Neural cell (in vitro differentiated cells): ENCODE measurements around the gene WFIKKN1. TPM values are rescaled to one million over a fixed set of nuclear protein-coding genes. Genes with fewer than 3 reads are reported as not detected.
A peak's percentile ranks its signal among the peaks of the same experiment; 100 is the strongest.

Experiments used
- H2AFZ ChIP-seq: fragments of 200-600, 300-800 bp; sonication (generic), shearing (Covaris generic); 2 replicates; pipeline ENCODE4 v1.6.0; 2014; ENCODE audit warnings: low read depth, mild to moderate bottlenecking, antibody characterized with exemption, low read length, moderate library complexity
- H3F3A ChIP-seq: fragments of 200-600 bp; shearing (Covaris generic); 2 replicates; pipeline ENCODE4 v1.6.1; 2016; ENCODE audit warnings: mild to moderate bottlenecking, moderate library complexity, mixed read lengths, antibody characterized with exemption, low read length; ENCODE audit not compliant: insufficient read depth, poor library complexity, severe bottlenecking
- H3K27ac ChIP-seq: fragments of 200-600, 300-800 bp; sonication (generic), shearing (Covaris generic); 2 replicates; pipeline ENCODE4 v1.5.1; 2014; ENCODE audit warnings: mild to moderate bottlenecking, low read length, moderate library complexity
- H3K27me3 ChIP-seq: fragments of 300-800, 200-600 bp; sonication (generic), shearing (Covaris generic); 2 replicates; pipeline ENCODE4 v1.6.0; 2014; ENCODE audit warnings: mild to moderate bottlenecking, low read depth, low read length, moderate library complexity; ENCODE audit not compliant: insufficient read depth
- H3K36me3 ChIP-seq: fragments of 300-800, 200-600 bp; sonication (generic), shearing (Covaris generic); 2 replicates; pipeline ENCODE4 v1.5.1; 2014; ENCODE audit warnings: mild to moderate bottlenecking, antibody characterized with exemption, low read length, moderate library complexity; ENCODE audit not compliant: insufficient read depth
- H3K4me2 ChIP-seq: fragments of 300-800, 200-600 bp; sonication (generic), shearing (Covaris generic); 2 replicates; pipeline ENCODE4 v1.6.0; 2014; ENCODE audit warnings: mild to moderate bottlenecking, low read length
- H3K4me3 ChIP-seq: fragments of 300-800, 200-600 bp; sonication (generic), shearing (Covaris generic); 2 replicates; pipeline ENCODE4 v1.5.1; 2014; ENCODE audit warnings: mild to moderate bottlenecking, low read length, moderate library complexity
- H3K79me2 ChIP-seq: fragments of 200-600 bp; shearing (Covaris generic); replicated peaks from 2 replicates; pipeline ENCODE4 v1.6.0; 2014; ENCODE audit warnings: mild to moderate bottlenecking, low read length, moderate library complexity; ENCODE audit not compliant: insufficient read depth
- H3K9ac ChIP-seq: fragments of 300-800, 200-600 bp; sonication (generic), shearing (Covaris generic); 2 replicates; pipeline ENCODE4 v1.6.1; 2016; ENCODE audit warnings: mild to moderate bottlenecking, low read length, mixed read lengths
- H3K9me2 ChIP-seq: fragments of 200-600 bp; shearing (Covaris generic); 2 replicates; pipeline ENCODE4 v1.6.1; 2016; ENCODE audit warnings: mild to moderate bottlenecking, low read length, mixed read lengths; ENCODE audit not compliant: insufficient read depth
- H3K9me3 ChIP-seq: fragments of 200-600, 300-800 bp; sonication (generic), shearing (Covaris generic); 2 replicates; pipeline ENCODE4 v1.6.1; 2016; ENCODE audit warnings: mild to moderate bottlenecking, mixed run types, low read length, moderate library complexity, mixed read lengths
- H4K20me1 ChIP-seq: fragments of 200-600 bp; shearing (Covaris generic); 2 replicates; pipeline ENCODE4 v1.6.1; 2016; ENCODE audit warnings: mild to moderate bottlenecking, mixed run types; ENCODE audit not compliant: insufficient read depth
- CTCF ChIP-seq: fragments of 450-650 bp; IDR thresholded peaks from 2 replicates; pipeline ENCODE4 v1.5.1; 2014; ENCODE audit warnings: antibody characterized with exemption, mild to moderate bottlenecking, moderate library complexity; ENCODE audit not compliant: poor library complexity, severe bottlenecking
- EP300 ChIP-seq: fragments of 450-650 bp; conservative IDR thresholded peaks from 2 replicates; pipeline ENCODE4 v1.6.1; 2014; ENCODE audit warnings: antibody characterized with exemption, mild to moderate bottlenecking, moderate library complexity; ENCODE audit not compliant: poor library complexity, severe bottlenecking
- EZH2 ChIP-seq: fragments of 200-600, 300-800 bp; shearing (Covaris generic), sonication (generic); IDR thresholded peaks from 2 replicates; pipeline ENCODE4 v1.6.1; 2014; ENCODE audit warnings: antibody characterized with exemption, low read length, borderline replicate concordance, mild to moderate bottlenecking; ENCODE audit not compliant: insufficient read depth, poor library complexity, severe bottlenecking
- MXI1 ChIP-seq: fragments of 450-650 bp; conservative IDR thresholded peaks from 2 replicates; pipeline ENCODE4 v1.6.1; 2014; ENCODE audit warnings: antibody characterized with exemption, mild to moderate bottlenecking; ENCODE audit not compliant: poor library complexity, severe bottlenecking
- POLR2AphosphoS5 ChIP-seq: IDR thresholded peaks from 2 replicates; pipeline ENCODE4 v1.6.1; 2012
- RAD21 ChIP-seq: fragments of 450-650 bp; conservative IDR thresholded peaks from 2 replicates; pipeline ENCODE4 v1.6.1; 2014; ENCODE audit warnings: antibody characterized with exemption, mild to moderate bottlenecking, moderate library complexity
- REST ChIP-seq: IDR thresholded peaks from 2 replicates; pipeline ENCODE4 v1.6.1; 2012; ENCODE audit warnings: borderline replicate concordance
- SMC3 ChIP-seq: fragments of 450-650 bp; conservative IDR thresholded peaks from 2 replicates; pipeline ENCODE4 v1.6.1; 2014; ENCODE audit warnings: antibody characterized with exemption, mild to moderate bottlenecking, moderate library complexity; ENCODE audit not compliant: poor library complexity
- TAF1 ChIP-seq: IDR thresholded peaks from 2 replicates; pipeline ENCODE4 v1.6.1; 2012; ENCODE audit warnings: low read depth
- polyA plus RNA-seq: library from polyadenylated mRNA; depleted of rRNA; stranded (reverse); fragments of >200 nt; gene quantifications from 2 replicates; pipeline ENCODE4 v1.2.3, GENCODE V29; 2014

Gene WFIKKN1
- polyA plus RNA-seq, 1 donor from 2014 or later: 0.43 TPM

- H3K79me2 ChIP-seq: peaks cover 20% of the 10 kb centered on the region
- H3K27me3 ChIP-seq: no peaks in the 10 kb centered on the region
- H3K4me2 ChIP-seq: no peak overlapping the region
- no peak overlapping the region for H3K27ac ChIP-seq
- H2AFZ ChIP-seq: no peak overlapping the region
- H3F3A ChIP-seq: no peaks in the 10 kb centered on the region
- H3K9ac ChIP-seq: no peak overlapping the region
- H3K9me2 ChIP-seq: no peaks in the 10 kb centered on the region
- TF ChIP-seq EP300 (no peak), REST (no peak), POLR2AphosphoS5 (no peak), TAF1 (no peak), EZH2 (no peak), MXI1 (no peak), SMC3 (no peak), CTCF (no peak), RAD21 (no peak)
- H3K36me3 ChIP-seq: no peaks in the 10 kb centered on the region
- peak overlapping the region; percentile 71 for H3K4me3 ChIP-seq
- H3K9me3 ChIP-seq: no peaks in the 10 kb centered on the region
- H4K20me1 ChIP-seq: peaks cover 6% of the 10 kb centered on the region
These were observed 52.0 kb downstream of the WFIKKN1 start for GRCh38 chr16:682493-683395.

- Histone ChIP-seq H3K4me2 (no peak overlapping the region), H3K9me3 (no peaks in the 10 kb centered on the region), H3K36me3 (no peaks in the 10 kb centered on the region), H3K27ac (no peak overlapping the region), H3K4me3 (peak overlapping the region; percentile 71), H3K27me3 (no peaks in the 10 kb centered on the region), H3K9me2 (no peaks in the 10 kb centered on the region), H2AFZ (no peak overlapping the region), H4K20me1 (peaks cover 6% of the 10 kb centered on the region), H3F3A (no peaks in the 10 kb centered on the region), H3K9ac (peak overlapping the region; percentile 52), H3K79me2 (peaks cover 20% of the 10 kb centered on the region)
- no peak for TF ChIP-seq RAD21
These were observed 52.7 kb downstream of the WFIKKN1 start for GRCh38 chr16:683396-684070.

Other genes starting within 250 kb of the WFIKKN1 start
- gene PGAP6, start 249.0 kb upstream of the WFIKKN1 start, polyA plus RNA-seq: 36.7 and 47.3 TPM in 2 replicates
- 63.4 and 65.2 TPM in 2 replicates for gene NME4, start 233.8 kb upstream of the WFIKKN1 start, polyA plus RNA-seq
- 58.8 and 71.8 TPM in 2 replicates for gene DECR2, start 229.1 kb upstream of the WFIKKN1 start, polyA plus RNA-seq
- gene RAB11FIP3, start 205.3 kb upstream of the WFIKKN1 start, polyA plus RNA-seq: 55.0 and 60.4 TPM in 2 replicates
- 11.5 and 15.6 TPM in 2 replicates for gene CAPN15, start 103.3 kb upstream of the WFIKKN1 start, polyA plus RNA-seq
- not detected in 2 replicates for gene PRR35, start 70.6 kb upstream of the WFIKKN1 start, polyA plus RNA-seq
- gene NHLRC4, start 64.0 kb upstream of the WFIKKN1 start, polyA plus RNA-seq: not detected in 2 replicates
- gene PIGQ, start 61.0 kb upstream of the WFIKKN1 start, polyA plus RNA-seq: 69.2 and 78.8 TPM in 2 replicates
- gene RAB40C, start 40.9 kb upstream of the WFIKKN1 start, polyA plus RNA-seq: 40.7 and 44.5 TPM in 2 replicates
- 127 and 128 TPM in 2 replicates for gene METTL26, start 5.3 kb downstream of the WFIKKN1 start, polyA plus RNA-seq
- gene MCRIP2, start 10.8 kb downstream of the WFIKKN1 start, polyA plus RNA-seq: 29.1 and 54.1 TPM in 2 replicates
- 30.0 and 32.1 TPM in 2 replicates for gene WDR90, start 18.4 kb downstream of the WFIKKN1 start, polyA plus RNA-seq
- gene RHOT2, start 37.1 kb downstream of the WFIKKN1 start, polyA plus RNA-seq: 132 and 192 TPM in 2 replicates
- 7.2 and 10.8 TPM in 2 replicates for gene RHBDL1, start 44.7 kb downstream of the WFIKKN1 start, polyA plus RNA-seq
- 120 and 151 TPM in 2 replicates for gene STUB1, start 49.4 kb downstream of the WFIKKN1 start, polyA plus RNA-seq
- gene JMJD8, start 53.3 kb downstream of the WFIKKN1 start, polyA plus RNA-seq: 44.7 and 51.6 TPM in 2 replicates
- gene WDR24, start 59.4 kb downstream of the WFIKKN1 start, polyA plus RNA-seq: 23.0 and 28.8 TPM in 2 replicates
- 3.4 and 6.1 TPM in 2 replicates for gene FBXL16, start 74.8 kb downstream of the WFIKKN1 start, polyA plus RNA-seq
- 37.6 and 56.1 TPM in 2 replicates for gene METRN, start 84.1 kb downstream of the WFIKKN1 start, polyA plus RNA-seq
- 73.4 and 98.7 TPM in 2 replicates for gene ANTKMT, start 90.2 kb downstream of the WFIKKN1 start, polyA plus RNA-seq
- 8.8 and 10.7 TPM in 2 replicates for gene CCDC78, start 95.5 kb downstream of the WFIKKN1 start, polyA plus RNA-seq
- 28.3 and 37.6 TPM in 2 replicates for gene HAGHL, start 96.1 kb downstream of the WFIKKN1 start, polyA plus RNA-seq
- gene CIAO3, start 110.0 kb downstream of the WFIKKN1 start, polyA plus RNA-seq: 57.8 and 62.4 TPM in 2 replicates
- gene MSLN, start 129.7 kb downstream of the WFIKKN1 start, polyA plus RNA-seq: 0.40 and 0.63 TPM in 2 replicates
- gene RPUSD1, start 157.4 kb downstream of the WFIKKN1 start, polyA plus RNA-seq: 42.4 and 44.8 TPM in 2 replicates
- gene CHTF18, start 157.6 kb downstream of the WFIKKN1 start, polyA plus RNA-seq: 25.7 and 31.2 TPM in 2 replicates
- gene GNG13, start 169.7 kb downstream of the WFIKKN1 start, polyA plus RNA-seq: not detected in 2 replicates